HG03064 (cell line): ENCODE results near the gene PIP5K1A.
A peak's percentile ranks its signal among the peaks of the same experiment; 100 is the strongest.
"Not testable (repeated sequence)": the region's sequence is repeated elsewhere in the genome, so short reads cannot be mapped to it uniquely, and the experiment has no call there.

Experiments used
- ATAC-seq: cut with Tn5 transposase; IDR thresholded peaks from one replicate; pipeline ENCODE4 v1.9.1; 2021; ENCODE audit warnings: low read depth; ENCODE audit not compliant: unreplicated experiment

Gene PIP5K1A

GRCh38 chr1:151251656-151252470, 53.5 kb downstream of the PIP5K1A start:
- ATAC-seq = no peak

GRCh38 chr1:151254217-151255213, 56.2 kb downstream of the PIP5K1A start, which contains the start of gene PSMD4:
Gene PSMD4, plus strand, starts transcription at chr1:151254734. Its CDS starts 49 bp downstream, at chr1:151254783.
- peak; percentile 85 for ATAC-seq

GRCh38 chr1:151255381-151255780, 57.0 kb downstream of the PIP5K1A start:
- ATAC-seq = no peak

- no peak for ATAC-seq
These were observed 61.0 kb downstream of the PIP5K1A start for GRCh38 chr1:151259351-151259750.

- no peak for ATAC-seq
These were observed 67.3 kb downstream of the PIP5K1A start for GRCh38 chr1:151265446-151266236.

GRCh38 chr1:151266315-151266714, 68.0 kb downstream of the PIP5K1A start:
- ATAC-seq = no peak

- ATAC-seq = no peak
These were observed 68.5 kb downstream of the PIP5K1A start for GRCh38 chr1:151266821-151267220.

- ATAC-seq = no peak
These were observed 69.4 kb downstream of the PIP5K1A start for GRCh38 chr1:151267760-151268159.

GRCh38 chr1:151273924-151274466, 75.6 kb downstream of the PIP5K1A start:
- ATAC-seq = no peak

GRCh38 chr1:151275341-151275740, 77.0 kb downstream of the PIP5K1A start:
- ATAC-seq = not testable (repeated sequence)

- ATAC-seq = no peak
These were observed 78.9 kb downstream of the PIP5K1A start for GRCh38 chr1:151277249-151277648.

GRCh38 chr1:151281225-151281968, 83.0 kb downstream of the PIP5K1A start:
- ATAC-seq = peak; percentile 28

GRCh38 chr1:151281969-151282882, 83.9 kb downstream of the PIP5K1A start, which contains the start of gene ZNF687:
Gene ZNF687, plus strand, starts transcription at chr1:151282299. Its CDS starts 3,993 bp downstream, at chr1:151286292.
- ATAC-seq = peak; percentile 77

- ATAC-seq = no peak
These were observed 84.8 kb downstream of the PIP5K1A start for GRCh38 chr1:151282883-151283725.

- ATAC-seq = no peak
These were observed 85.7 kb downstream of the PIP5K1A start for GRCh38 chr1:151284013-151284577.

GRCh38 chr1:151286619-151287340, 88.4 kb downstream of the PIP5K1A start:
- no peak for ATAC-seq
